COLO668 (cell line): ENCODE data around the gene DRD3.

Experiments
- DNase-seq: peaks from one replicate; lab custom pipeline; 2025; ENCODE audit not compliant: unreplicated experiment; lab: John Stamatoyannopoulos, UW

The DRD3 gene

DNA sequence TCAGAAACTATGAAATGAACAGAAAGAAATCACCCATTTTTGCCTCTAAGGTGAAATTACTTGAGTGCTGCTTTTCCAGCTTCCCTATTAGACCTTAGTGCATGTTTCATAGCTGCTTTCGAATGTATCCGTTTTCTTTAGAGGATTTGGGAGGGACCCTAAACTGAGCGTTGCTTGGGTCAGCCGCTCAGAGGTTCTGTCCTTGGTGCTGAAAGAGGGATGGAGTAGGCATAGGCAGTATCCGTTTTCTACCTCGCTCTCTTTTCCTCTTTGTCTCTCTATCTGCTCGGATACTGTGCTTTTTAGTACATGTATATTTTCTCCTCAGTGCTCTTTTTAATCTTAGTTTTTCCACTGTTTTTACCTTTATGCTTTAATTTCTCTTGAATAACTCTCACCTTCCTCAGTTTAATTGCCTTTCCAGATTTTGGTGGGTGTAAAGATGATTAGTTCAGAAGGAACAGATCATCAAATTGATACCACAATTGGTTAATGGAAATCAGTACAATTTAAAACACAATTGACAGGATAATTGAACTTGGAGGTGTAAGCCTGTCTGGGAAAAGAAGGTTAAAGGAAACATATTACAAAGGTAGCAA, at the start of gene DRD3:
Gene DRD3, minus strand, starts transcription at position 283 of the 599 bp plus-strand sequence. CDS start 7,060 bp downstream, outside the sequence.
- no peak for DNase-seq

DNA sequence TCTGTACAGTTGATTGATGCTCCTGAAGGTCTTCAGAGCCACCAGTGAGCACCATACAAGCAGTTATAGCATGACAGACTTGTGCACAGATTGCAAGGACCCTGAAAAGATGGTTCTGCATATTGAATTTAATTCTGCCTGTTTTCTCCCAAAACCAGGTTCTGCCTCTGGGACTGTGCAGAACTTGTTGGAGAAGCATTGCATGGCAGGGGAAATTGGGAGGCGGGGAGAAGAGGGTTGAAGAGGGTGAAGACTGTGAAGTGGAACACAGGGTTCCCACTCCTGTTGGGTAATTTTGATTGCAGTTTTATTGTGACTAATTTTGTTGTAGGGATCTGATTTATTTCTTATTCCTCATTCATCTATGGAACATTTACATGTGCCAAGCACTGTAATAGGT, 48.2 kb upstream of the DRD3 start:
- no peak for DNase-seq

DNA sequence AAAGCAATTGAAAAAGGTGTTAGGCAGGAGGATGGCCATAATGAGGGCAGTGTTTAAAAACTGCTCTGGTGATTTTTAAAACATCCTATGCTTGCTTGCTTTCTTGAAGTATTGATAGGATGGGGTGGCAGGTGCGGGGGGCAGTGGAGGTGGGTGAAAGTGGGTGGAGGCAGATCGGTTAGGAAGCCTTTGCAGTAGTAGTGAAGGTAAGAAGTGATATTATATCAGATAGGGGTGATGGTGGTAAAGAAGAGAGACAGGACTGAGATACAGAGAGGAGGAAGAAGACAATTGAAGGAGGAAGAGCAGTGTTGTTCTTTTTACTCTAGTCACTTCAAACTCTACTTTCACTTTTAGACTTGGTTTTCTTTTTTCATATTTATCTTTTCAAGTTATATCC, 47.5 kb upstream of the DRD3 start:
- no peak for DNase-seq

DNA sequence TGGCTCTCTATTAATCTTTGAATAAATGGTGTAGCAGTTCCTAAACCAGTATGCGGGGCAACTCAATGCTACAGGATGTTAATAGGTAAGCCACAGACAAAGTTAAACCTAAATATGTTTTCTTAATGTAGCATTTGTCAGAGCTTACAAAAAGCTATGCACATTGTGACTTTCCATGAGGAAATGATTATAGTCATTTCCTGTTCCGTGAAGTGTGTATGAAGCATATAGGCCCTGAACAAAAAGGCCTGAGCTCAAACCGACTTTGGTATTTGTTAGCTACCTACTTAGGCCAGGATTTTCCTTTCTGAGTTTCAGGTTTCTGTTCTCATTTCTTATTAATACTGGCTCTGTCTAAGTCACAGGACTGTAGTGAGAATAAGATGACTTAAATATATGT, 44.3 kb upstream of the DRD3 start:
- DNase-seq: no peak

DNA sequence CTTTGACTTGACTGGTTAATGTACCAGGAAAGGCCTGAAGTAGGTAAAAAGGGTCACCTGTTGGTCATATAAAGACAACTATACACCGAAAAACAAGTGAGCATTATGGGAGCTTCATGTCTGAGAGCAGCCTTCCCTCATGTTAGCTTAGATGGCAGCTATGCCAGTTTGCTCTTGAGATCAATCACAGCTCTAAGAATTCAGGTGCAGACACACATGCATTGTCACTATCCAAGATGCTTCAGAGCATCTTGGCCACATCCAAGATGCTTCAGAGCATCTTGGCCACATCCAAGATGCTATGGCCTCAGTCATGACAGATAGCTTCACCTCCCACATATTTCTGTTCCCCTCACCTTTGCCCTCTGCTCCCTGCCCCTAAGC, 43.0 kb upstream of the DRD3 start:
- DNase-seq: no peak

DNA sequence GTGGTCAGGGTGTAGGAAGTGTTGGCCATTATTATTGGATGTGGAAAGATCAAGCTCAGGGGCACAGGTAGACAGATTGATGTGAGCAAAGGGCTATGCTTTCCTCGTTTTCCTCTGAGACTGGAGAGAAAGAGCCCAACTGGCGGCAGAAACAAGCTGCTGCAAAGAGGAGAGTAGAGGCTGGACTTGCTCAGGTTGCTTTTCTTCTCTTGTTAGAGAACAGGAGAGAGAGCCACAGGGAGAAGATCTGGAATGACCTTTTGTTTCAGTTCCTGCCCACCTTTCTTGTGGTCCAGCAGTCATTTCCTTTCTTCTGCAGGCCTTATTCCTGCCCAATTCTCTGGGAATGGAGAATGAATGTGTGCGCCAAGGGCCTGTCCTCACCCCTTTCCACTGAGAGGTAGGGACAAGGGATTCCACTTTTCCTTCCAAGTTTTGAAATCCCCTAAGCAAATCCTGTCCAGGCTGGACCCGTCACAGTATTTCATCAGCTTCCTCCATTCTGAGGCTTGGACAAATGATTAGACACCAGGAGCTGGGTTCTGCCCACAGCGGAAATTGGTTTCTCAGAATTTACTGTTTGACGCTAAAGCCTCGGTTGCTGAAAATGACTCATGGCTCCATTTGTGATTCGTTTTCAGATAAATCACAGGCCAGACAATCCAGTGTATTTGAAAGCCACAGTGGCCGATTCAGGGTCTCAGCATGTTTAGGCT, 42.5 kb upstream of the DRD3 start:
- no peak for DNase-seq

DNA sequence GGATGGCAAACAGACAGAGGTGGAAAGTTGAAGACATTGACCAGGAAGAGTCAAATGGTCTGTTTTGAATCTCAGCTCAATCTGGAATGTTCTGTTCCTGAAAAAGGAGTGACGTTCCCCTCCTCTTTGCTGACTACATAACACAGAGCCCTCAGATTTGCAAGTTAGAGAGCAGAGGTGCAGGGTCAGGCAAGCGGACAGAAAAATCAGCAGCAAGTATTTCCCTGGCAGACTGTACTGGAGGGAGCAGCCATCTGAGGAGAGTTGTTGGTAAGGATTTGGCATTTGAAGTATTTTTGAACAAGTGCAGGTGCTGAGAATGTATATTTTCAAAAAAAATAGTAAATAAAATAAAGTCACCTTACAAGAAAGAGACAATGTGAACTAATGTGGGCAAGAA, 40.9 kb upstream of the DRD3 start:
- no peak for DNase-seq

DNA sequence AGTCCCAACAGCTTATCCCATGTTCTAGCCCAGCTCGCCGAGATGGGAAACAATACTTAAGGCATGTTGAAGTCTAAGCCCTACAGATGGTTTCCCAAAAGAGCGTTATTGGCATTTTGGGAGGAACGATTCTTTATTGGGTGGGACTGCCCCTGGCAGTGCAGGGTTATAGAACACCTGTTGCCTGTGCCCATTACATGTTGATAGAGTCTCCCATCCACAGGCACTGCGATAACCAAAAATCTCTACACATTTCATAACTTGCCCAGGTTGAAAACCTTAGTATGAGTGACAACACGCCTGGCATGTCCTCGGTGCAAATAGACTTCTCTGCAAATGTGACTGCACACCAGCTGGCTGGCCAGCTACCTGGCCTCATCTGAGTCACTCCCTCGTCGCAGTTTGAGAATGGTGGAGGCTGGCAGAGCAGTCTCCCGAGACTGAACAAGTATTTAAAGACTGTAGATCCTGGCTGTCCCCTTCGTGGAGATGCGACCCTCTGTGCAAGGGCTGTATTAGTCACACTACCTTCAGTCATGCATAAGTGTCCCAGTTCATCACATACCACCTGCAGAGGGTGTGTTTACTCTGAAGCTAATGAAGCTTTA, 39.8 kb upstream of the DRD3 start:
- no peak for DNase-seq

DNA sequence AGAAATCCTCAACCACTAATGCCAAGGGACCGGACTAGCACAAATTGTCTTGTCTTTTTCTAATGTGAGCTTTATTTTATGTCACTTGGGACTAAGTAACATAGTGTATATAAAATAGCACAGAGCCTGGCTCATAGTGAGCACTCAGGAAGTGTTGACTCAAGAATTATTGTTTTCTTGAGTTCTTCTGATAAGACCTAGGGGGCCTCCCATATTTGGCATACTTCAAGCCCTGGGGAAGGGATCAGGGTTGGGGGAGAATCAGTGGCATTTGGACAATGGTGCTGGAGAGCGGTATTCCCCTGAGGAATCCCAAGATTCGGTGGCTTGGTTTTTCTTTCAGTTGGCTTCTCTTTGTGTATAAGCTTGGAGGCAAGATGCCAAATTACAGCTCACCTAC, 39.2 kb upstream of the DRD3 start:
- no peak for DNase-seq

DNA sequence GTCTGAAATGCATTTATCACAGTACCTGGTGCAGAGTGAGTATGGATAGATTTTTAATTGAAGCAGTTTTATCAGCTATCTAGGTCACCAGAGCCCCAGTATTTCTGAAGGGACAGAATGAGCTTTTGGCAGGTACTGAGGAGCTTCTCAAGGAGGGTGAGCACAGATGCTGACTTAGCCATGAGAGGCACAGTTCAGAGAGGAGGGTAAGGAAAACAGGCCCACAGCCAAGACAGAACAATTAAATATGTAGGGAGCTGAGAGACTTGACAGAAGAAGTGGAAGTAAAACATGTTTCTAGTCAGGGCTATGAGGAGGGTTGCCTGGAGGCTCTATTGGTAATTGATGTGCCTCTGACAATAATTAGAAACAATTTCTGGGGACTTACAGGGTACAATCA, 38.4 kb upstream of the DRD3 start:
- no peak for DNase-seq

DNA sequence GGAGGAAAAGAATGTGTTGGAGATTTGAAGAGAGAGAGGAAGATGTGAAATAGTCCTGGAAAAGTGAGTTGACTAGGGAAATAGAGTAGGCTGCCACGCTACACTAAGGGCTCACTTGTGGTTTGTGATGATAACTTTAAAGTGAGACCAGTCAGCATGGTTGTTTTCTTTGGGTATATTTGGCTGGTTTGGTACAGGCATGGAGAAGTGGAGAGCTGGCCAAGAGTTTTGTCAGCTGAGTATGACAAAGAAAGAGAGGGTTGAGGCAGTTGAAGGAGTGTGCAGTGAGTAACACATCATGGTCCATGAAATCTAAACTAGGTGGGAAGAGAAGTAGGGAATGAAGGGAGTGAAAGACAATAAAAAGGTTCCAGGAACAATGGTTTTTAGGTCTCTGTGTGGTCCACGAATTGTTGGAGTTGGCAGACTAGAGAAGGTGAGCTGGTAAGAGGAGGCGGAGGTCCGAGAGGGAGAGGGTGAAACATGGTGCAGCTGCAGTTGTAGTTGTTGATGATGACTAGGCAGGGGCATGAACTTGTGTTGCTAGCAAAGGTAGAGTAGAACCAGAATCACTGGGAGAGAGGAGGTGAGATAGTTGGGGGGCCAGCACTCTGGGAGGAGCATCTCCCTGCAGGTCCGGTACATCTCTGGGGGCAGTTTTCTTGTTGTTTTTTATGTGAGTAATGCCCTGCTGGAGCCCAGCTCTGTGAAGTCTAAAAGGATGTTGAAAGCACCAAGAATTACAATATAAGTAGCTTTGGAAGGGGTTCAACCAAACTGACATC, 37.5 kb upstream of the DRD3 start:
- DNase-seq: no peak

DNA sequence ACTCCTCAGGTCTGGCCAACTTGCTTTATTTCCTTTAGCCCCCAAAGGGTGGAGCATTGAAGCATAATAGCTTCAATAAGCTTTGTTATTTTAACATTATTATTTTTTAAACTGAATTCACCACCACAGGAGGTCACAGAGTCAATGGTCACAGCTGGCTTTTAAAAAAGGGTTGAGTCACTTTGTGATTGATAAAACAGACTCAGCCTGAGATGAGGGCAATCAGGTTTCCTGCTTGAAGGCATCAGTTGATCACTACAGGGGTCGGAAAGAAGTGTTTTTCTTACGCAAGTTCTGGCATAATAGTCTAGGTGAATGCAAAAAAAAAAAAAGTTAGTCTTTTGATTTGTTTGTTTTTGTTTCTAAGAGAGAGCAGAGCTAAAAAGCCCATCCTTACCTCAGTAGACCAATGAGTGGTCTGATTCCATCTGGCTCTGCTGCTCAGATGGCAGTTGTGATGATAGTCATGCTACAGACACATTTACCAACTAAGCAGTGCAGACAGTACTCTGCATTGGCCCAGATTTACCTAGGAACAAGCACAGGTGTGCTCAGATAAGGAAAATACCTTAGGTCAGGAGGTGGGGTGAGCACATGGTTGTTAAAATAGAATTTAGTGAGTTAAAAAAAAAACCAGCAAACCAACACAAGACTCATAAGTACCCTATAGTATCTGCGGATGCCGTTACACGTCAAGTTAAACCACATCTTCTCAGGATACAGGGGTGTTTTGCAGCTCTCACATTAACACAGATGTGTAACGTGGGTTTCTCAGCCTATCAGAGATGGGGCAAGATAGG, 35.9 kb upstream of the DRD3 start:
- DNase-seq: no peak

DNA sequence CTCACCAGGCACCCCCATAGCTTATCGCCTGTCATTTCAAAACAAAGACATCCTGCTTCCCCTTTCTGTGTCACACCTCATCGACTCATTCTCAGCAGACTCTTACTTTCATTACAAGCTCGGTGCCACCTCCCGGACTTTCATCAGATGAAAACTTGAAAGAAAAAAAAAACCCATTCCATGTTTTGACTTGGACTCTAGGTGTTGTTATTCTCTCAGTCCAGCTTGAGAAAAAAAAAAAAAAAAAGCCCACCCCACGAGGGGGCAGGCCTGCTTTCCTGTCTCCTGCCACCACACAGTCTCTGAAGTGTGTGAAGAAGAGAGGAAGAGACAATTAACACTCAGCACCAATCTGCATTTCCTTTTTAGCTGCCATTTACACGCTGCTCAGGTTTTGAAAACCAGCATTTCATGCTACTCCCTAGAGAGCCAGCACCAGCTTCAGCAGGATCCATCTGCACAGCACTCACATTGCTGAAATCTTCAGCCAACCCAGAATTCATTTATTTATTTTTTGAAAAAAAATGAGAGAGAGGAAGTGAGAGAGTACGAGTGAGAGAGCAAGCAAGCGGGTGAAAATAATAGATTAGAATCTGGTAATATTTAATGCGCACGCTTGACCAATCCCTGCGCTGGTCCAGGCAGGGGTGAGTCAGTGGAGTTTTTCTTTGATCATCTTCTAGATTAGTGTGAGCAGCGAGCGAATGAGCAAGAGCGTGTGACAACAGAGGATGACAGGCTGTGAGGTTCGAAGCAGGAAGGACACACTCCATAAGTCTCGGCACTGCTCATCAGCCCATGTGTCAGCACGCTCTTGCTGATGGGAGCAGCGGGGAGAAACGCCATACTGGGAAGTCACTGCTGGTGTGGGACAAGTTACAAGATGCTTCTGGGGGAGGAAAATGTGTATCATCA, 35.0 kb upstream of the DRD3 start:
- no peak for DNase-seq

DNA sequence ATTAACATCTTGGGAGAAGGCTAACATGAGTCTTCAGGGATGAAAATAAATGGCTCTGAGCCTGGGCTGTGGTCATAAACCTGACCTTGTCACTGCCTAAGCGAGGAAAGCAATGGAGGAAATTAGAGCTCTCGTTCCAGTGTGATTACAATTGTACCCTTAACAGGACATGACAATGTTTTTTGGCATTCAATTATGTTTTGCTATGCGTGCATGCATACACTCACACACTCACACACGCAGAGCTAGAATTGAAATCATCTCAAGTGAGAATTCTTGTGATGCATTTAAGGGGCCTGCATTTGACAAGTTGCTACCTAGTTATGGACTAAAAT, 34.4 kb upstream of the DRD3 start:
- no peak for DNase-seq

DNA sequence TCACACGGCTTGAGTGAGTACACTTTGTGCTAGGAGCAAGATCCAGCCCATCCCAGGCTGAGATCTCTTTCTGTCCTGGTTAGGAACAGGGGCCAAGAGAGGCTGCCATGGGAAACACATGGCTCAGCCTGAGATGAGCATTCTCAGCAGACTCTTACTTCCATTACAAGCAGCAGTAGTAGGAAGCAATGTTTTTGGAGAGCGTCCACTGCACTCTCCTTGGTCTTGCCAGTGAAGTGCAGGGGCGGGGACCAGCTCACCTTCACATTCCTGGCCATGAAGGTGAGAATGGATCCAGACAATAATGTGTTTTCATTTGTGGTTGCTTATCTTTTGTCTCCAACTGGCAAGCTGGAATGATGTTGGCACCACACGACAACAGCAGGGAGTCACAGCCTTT, 33.8 kb upstream of the DRD3 start:
- DNase-seq: no peak

DNA sequence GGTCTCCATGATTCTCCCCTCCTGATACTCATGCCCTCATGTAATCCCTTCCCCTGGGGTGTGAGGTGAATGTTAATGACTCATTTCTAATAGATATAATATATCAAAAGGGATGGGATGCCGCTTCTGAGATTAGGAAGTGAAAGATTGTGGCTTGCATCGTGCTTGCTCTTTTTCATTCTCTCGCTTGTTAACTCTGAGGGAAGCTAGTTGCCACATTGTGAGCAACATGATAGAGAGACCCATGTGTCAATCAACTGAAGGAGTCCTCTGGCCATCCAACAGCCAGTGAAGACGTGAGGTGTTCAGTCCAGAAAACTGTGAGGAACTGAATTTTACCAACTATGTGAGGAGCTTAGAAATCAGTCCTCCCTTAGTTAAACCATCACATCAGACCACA, 28.9 kb upstream of the DRD3 start:
- no peak for DNase-seq

DNA sequence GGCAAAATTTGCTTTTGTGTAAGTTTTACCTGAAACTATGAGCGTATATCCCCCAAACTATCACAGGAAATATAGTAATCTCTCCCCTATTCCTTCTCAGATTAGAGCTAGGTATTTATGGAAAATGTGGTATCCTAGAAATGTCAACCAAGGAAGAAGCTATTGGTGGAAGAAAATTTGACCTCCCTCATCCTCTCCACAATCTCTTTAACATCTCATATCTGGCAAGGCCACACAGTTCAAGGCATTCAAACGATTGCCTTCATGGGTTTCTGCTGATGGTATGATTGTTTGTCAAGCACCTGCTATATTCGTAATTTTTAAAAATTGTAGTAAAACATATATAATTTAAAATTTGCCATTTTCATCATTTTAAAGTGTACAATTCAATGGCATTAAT, 27.5 kb upstream of the DRD3 start:
- no peak for DNase-seq

DNA sequence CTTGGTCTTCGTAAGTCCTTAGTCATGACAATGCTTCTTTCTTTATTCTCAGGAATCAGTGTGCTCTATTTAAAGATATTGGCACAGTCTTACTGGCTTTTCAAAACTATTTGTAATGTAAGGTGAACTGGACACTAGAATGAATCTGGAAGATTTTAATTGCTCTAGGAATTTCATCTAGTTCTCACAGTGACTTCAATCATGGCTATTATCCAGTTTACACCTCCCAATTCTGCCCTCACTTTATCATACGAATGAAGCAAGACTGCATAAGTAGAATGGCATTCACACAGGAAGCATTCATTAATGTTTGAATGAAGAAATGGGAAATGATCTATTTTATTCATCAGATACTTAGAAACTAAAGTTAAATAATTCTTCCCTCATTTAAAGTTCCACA, 26.7 kb upstream of the DRD3 start:
- no peak for DNase-seq

DNA sequence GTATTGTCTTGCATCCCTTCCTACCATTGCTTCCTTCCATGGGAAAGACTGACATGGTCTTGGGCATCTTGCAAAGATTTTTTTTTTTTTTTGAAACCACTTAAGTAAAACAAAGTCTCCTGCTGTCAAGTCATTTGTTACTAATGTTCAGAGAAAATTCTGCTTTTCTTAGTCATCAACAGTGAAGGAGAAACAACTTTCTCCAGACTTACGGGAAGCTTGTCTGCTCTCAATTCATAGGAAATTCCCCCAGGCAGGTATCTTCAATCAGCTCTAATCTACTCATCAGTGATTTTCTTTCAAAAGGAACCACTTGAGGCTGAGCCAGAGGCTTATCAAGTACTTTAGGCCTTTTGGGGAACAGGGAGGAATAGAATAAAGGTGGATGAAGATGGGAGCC, 15.9 kb upstream of the DRD3 start:
- DNase-seq: no peak

DNA sequence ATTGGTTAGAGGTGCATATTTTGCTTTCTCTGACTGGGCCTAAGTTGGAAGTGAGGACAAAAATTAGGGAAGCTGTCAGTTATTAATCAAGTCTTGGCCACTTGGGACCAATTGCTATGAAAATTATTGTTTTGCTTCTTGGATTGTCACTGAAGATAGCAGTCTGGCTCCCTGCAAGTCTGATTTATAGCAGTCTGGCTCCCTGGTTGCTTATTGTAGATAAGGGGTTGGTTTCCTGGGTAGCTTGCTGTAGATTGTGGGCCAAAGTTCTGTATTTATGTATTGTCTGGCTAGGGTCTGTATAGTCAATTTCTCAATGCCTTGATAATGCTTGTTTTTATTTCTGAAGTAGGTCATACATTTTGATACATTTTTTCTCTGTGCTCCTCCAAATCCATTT, 13.3 kb upstream of the DRD3 start:
- DNase-seq: no peak
